Raji (cell line): ENCODE data around the gene SLC35C1.

ENCODE experiments used
- POLR2A ChIP-seq: IDR thresholded peaks from 2 replicates; pipeline ENCODE4 v1.6.1; 2011; ENCODE audit warnings: low read depth, low read length, control low read depth; ENCODE audit not compliant: insufficient read depth

The SLC35C1 gene

DNA sequence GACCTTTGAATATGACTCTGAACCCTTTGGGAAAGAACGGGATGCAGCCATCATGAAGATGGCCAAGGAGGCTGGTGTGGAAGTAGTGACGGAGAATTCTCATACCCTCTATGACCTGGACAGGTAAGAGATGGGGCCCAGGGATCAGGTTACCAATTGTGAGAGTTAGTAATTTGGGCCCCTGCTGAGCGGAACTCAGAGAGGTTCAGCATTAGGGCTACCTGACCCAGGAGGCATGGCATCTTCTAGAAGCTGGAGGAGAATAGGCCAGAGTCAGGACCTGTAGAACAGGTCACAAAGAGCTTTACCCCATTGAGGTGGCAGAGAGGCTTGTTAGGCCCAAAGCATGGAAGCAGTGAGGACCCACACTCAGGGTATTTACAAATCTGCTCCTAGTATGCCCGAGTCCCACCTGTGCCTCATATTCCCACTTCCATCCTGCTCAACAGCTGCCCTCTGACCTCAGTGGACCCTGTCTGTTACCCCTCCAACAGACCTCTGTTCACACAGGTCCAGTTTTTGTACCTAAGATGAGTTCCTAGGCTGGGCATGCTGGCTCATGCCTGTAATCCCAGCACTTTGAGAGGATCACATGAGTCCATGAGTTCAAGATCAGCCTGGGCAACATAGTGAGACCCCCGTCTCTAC, 53.9 kb downstream of the SLC35C1 start:
- TF ChIP-seq POLR2A: no peak

DNA sequence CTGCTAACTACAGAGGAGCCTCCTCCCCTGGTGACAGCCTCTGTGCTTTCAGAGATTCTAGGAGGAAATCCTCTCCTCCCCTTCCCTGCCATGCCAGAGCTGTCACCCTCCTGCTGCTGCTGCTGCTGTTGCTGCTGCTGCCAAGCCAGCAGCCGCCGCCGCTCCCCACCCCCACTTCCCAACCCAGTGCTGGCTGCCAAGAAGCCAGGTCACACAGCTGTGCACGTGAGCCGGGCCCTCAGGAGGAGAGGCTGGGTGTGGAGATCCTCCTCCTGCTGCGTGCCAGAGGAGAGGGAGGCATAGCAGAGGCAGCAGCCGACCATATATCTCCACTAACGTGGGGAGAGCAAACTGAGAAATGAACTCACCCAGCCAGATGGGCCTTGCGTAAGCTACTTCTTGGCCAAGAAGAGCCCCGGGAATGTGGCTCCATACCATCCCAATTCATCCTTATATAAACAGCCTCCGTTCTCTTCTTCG, 54.8 kb downstream of the SLC35C1 start:
- TF ChIP-seq POLR2A: no peak

DNA sequence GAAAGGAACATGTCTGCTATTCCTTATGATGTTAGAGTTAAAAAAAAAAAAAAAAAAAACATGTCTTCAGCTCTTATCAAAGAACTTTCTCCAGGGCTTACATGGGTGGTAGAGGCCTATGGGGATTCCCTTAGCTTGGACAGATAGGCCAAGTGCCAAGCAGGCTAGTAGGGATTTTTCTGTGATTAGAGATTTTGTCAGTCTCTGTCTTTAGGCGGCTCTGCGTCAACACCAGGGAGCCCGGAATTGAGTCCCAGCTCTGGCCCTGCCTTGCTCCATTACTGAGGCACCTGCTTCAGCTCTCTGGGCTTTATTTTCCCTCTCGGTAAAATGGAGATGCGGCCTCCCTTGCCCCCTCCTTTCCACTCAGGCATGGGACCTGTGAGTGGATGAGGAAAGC, 55.4 kb downstream of the SLC35C1 start:
- no peak for TF ChIP-seq POLR2A

- no peak for TF ChIP-seq POLR2A
Measured at GRCh38 chr11:45860764-45861510, 56.0 kb downstream of the SLC35C1 start.
